Fibroblast of mammary gland (primary cell): Measurements from ENCODE around the gene CHST5.

Experiments
- DNase-seq: peaks from one replicate; pipeline ENCODE4 v3.0.0-alpha.2; 2010; ENCODE audit warnings: low read depth
- H3K4me3 ChIP-seq: 2 replicates; pipeline ENCODE4 v1.5.1; 2011; ENCODE audit warnings: low read depth, mild to moderate bottlenecking, low read length, moderate library complexity; ENCODE audit not compliant: control insufficient read depth
- CTCF ChIP-seq: conservative IDR thresholded peaks from 2 replicates; pipeline ENCODE4 v1.5.1; 2011; ENCODE audit warnings: low read depth, low read length, inconsistent platforms; ENCODE audit not compliant: control insufficient read depth, insufficient read depth

The CHST5 gene

DNA sequence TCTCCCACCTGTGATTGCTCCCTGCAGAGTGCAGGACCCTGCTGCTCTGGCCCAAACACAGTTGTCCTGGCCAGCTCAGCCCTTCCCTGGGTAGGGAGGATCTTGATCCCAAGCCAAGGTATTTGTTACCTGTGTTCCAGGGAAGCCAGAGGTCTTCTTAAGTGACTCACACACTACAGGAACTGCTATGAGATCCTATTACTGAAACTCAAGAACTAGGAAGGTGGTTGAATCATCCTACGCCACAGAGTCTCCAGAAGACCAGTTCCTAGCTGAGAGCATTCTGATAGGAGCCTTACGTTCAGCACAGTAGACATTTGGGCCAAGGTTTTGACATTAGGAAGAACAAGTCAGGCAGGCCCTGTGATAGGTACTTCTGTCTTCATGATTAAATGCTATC is 52.7 kb downstream of the CHST5 start:
- TF ChIP-seq CTCF, result no peak
- no peak overlapping the region for H3K4me3 ChIP-seq
- no peak for DNase-seq

GRCh38 chr16:75482434-75483205 is 53.3 kb downstream of the CHST5 start:
- TF ChIP-seq CTCF, result no peak
- no peak overlapping the region for H3K4me3 ChIP-seq
- DNase-seq, result no peak

- TF ChIP-seq CTCF, result no peak
- no peak overlapping the region for H3K4me3 ChIP-seq
- DNase-seq, result no peak
Observed at GRCh38 chr16:75481475-75481874, 54.4 kb downstream of the CHST5 start.

- no peak overlapping the region for H3K4me3 ChIP-seq
- TF ChIP-seq CTCF, result no peak
- DNase-seq, result no peak
Observed at GRCh38 chr16:75479421-75479990, 56.4 kb downstream of the CHST5 start.
